Activated T-cell treated with anti-CD3 and anti-CD28 coated beads for 4 hours (primary cell): ENCODE measurements around the gene LATS1.
"Not testable (repeated sequence)": the region's sequence is repeated elsewhere in the genome, so short reads cannot be mapped to it uniquely, and the experiment has no call there.

Experiments used
- DNase-seq: peaks from one replicate; pipeline ENCODE4 v3.0.0-alpha.2; 2020

Gene LATS1

GRCh38 chr6:149727793-149728498 lies 10.0 kb upstream of the LATS1 start:
- no peak for DNase-seq

- DNase-seq: no peak
Measured at GRCh38 chr6:149725785-149726184, 7.9 kb upstream of the LATS1 start.

GRCh38 chr6:149723771-149724417 lies 6.0 kb upstream of the LATS1 start:
- peak; percentile 30 for DNase-seq

GRCh38 chr6:149723262-149723661 lies 5.4 kb upstream of the LATS1 start:
- DNase-seq: no peak

- no peak for DNase-seq
Measured at GRCh38 chr6:149719531-149719930, 1.6 kb upstream of the LATS1 start.

- no peak for DNase-seq
Measured at GRCh38 chr6:149717255-149717587, 680 bp downstream of the LATS1 start.

- DNase-seq: no peak
Measured at GRCh38 chr6:149716181-149716963, 1.5 kb downstream of the LATS1 start.

- DNase-seq: no peak
Measured at GRCh38 chr6:149714442-149714841, 3.5 kb downstream of the LATS1 start.

GRCh38 chr6:149711711-149712110 lies 6.2 kb downstream of the LATS1 start:
- DNase-seq: no peak

GRCh38 chr6:149701714-149702113 lies 16.2 kb downstream of the LATS1 start:
- no peak for DNase-seq

- no peak for DNase-seq
Measured at GRCh38 chr6:149699150-149699549, 18.8 kb downstream of the LATS1 start.

- no peak for DNase-seq
Measured at GRCh38 chr6:149698175-149698574, 19.7 kb downstream of the LATS1 start.

GRCh38 chr6:149696901-149697300 lies 21.0 kb downstream of the LATS1 start:
- DNase-seq: no peak

GRCh38 chr6:149694921-149695320 lies 23.0 kb downstream of the LATS1 start:
- no peak for DNase-seq

- DNase-seq: no peak
Measured at GRCh38 chr6:149691201-149691600, 26.7 kb downstream of the LATS1 start.

- DNase-seq: no peak
Measured at GRCh38 chr6:149686230-149686629, 31.7 kb downstream of the LATS1 start.

GRCh38 chr6:149683256-149683859 lies 34.5 kb downstream of the LATS1 start:
- no peak for DNase-seq

- not testable (repeated sequence) for DNase-seq
Measured at GRCh38 chr6:149681845-149682244, 36.1 kb downstream of the LATS1 start.

GRCh38 chr6:149681209-149681608 lies 36.7 kb downstream of the LATS1 start:
- no peak for DNase-seq

- no peak for DNase-seq
Measured at GRCh38 chr6:149680503-149680902, 37.4 kb downstream of the LATS1 start.

- not testable (repeated sequence) for DNase-seq
Measured at GRCh38 chr6:149672265-149672664, 45.6 kb downstream of the LATS1 start.

- no peak for DNase-seq
Measured at GRCh38 chr6:149660028-149660427, 57.9 kb downstream of the LATS1 start.

GRCh38 chr6:149657441-149657840 lies 60.5 kb downstream of the LATS1 start:
- no peak for DNase-seq

GRCh38 chr6:149651056-149651455 lies 66.8 kb downstream of the LATS1 start:
- DNase-seq: no peak
